ENCODE data around the gene FBLN2. TPM values are rescaled to one million over a fixed set of nuclear protein-coding genes. Genes with fewer than 3 reads are reported as not detected.
"Not testable (repeated sequence)": the region's sequence is repeated elsewhere in the genome, so short reads cannot be mapped to it uniquely, and the experiment has no call there.

Gene FBLN2
- 39.0 TPM for polyA plus RNA-seq (2013, experiment 1 of 2)
- 37.8 TPM for polyA plus RNA-seq (2013, experiment 2 of 2)

DNA sequence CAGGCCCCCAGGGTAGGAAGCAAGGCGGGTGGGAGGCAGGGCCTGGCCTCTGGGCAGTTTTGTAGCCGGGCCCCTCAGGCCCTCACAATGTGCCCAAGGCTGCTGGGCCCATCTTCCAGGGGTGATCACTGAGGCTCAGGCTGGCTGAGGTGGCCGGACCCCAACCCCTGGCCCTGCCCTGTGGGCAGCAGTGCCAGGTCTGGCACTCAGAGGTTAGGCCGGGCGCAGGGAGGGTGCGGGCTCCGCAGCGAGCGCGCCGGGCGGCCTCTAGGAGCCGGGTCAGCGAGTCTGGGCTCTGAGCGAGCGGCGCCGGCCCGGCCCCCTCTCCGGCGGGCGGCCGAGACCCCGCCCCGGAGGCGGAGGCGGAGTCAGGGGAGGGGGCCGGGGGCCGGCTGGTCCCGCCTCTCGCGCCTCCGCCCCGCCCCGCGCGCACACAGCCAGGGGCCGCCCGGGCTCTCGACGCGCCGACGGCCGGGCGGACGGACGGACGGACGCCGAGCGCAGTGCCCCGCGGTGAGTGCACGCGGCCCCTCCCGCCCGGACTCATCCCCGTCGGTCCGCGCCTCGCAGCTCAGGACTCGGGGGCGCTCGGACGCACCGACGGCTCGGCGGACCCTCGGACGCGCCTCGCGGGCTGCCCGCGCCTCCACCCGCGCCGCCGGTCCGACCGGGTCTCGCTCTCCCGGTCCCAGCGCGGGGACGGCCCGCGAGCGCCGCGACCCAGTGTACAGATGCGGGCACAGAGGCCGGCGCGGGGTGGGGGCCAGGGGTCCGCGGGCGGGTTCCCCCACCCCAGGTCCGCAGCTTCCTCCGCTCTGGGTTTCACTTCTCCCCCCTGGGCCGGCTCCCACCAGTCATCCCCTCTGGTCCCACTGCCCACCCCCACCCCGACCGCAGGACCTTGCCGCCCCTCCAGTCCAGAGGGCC is at the start of gene FBLN2:
Gene FBLN2 (plus strand): TSS at position 430 of the 927 bp plus-strand sequence. CDS start 21,231 bp downstream, outside the sequence.
- Histone ChIP-seq H3K79me1 (replicated peaks; ENCODE audit: low read length, poor library complexity, severe bottlenecking) (no peaks in the 10 kb centered on the region), H3K14ac (ENCODE audit: low read length in 2 of 2) (peak within 1 kb of the TSS in 1 of 2 experiments; percentile 7), H2BK5ac (ENCODE audit: low read depth, low read length, poor library complexity, severe bottlenecking) (no peak within 1 kb of the TSS), H3K9ac (ENCODE audit: low read length) (peak within 1 kb of the TSS; percentile 85), H3K27me3 (ENCODE audit: control insufficient read depth in 1 of 2, insufficient read depth in 1 of 2, low read length in 2 of 2) (peaks cover 0 to 34% of the 10 kb centered on the region in 2 experiments), H2BK120ac (ENCODE audit: low read depth, low read length) (peak within 1 kb of the TSS; percentile 37), H3K4ac (ENCODE audit: low read depth in 1 of 2, low read length in 2 of 2) (peak within 1 kb of the TSS; percentile 52 to 77), H3K23ac (ENCODE audit: low read length in 2 of 2) (peak within 1 kb of the TSS in 1 of 2 experiments; percentile 41), H3K9me3 (ENCODE audit: control insufficient read depth, low read length) (no peaks in the 10 kb centered on the region), H3K4me2 (ENCODE audit: low read length, poor library complexity, severe bottlenecking) (peak within 1 kb of the TSS; percentile 42), H4K8ac (ENCODE audit: low read length) (peak within 1 kb of the TSS; percentile 95), H3K27ac (ENCODE audit: low read length, poor library complexity, severe bottlenecking) (no peak within 1 kb of the TSS), H3K4me3 (ENCODE audit: insufficient read depth in 1 of 2, low read depth in 1 of 2, low read length in 2 of 2) (peak within 1 kb of the TSS; percentile 51 to 78), H3K4me1 (ENCODE audit: control insufficient read depth, insufficient read depth, low read depth, low read length) (peaks cover 31% of the 10 kb centered on the region), H4K91ac (ENCODE audit: low read length) (peak within 1 kb of the TSS; percentile 81), H3K36me3 (ENCODE audit: control insufficient read depth in 1 of 2, insufficient read depth in 2 of 2, low read depth in 1 of 2, low read length in 2 of 2) (peaks cover 0 to 8% of the 10 kb centered on the region in 2 experiments), H2AFZ (ENCODE audit: low read depth, low read length) (no peak within 1 kb of the TSS), H2AK5ac (ENCODE audit: low read length, severe bottlenecking) (peak within 1 kb of the TSS; percentile 22), H2BK12ac (ENCODE audit: low read length in 2 of 2) (peak within 1 kb of the TSS; percentile 62 to 70), H3K18ac (ENCODE audit: low read depth in 1 of 2, low read length in 2 of 2) (peak within 1 kb of the TSS; percentile 72 to 77), H2BK15ac (ENCODE audit: low read depth, poor library complexity, severe bottlenecking) (peak within 1 kb of the TSS; percentile 68)
- DNase-seq = peak; percentile 52
- WGBS = 12% methylated on average over 39 of the region's 107 CpGs

- WGBS = 97% methylated on average over 10 of the region's 11 CpGs
- not testable (repeated sequence) for H3K18ac ChIP-seq (ENCODE audit: low read depth in 1 of 2, low read length in 2 of 2); H3K4ac ChIP-seq (ENCODE audit: low read depth in 1 of 2, low read length in 2 of 2); H3K9me3 ChIP-seq (ENCODE audit: control insufficient read depth, low read length); H2AFZ ChIP-seq (ENCODE audit: low read depth, low read length); H2BK15ac ChIP-seq (ENCODE audit: low read depth, poor library complexity, severe bottlenecking); DNase-seq; H3K23ac ChIP-seq (ENCODE audit: low read length in 2 of 2); H3K79me1 ChIP-seq (replicated peaks; ENCODE audit: low read length, poor library complexity, severe bottlenecking); H4K8ac ChIP-seq (ENCODE audit: low read length); H3K4me2 ChIP-seq (ENCODE audit: low read length, poor library complexity, severe bottlenecking); H3K14ac ChIP-seq (ENCODE audit: low read length in 2 of 2); H3K27ac ChIP-seq (ENCODE audit: low read length, poor library complexity, severe bottlenecking); H3K9ac ChIP-seq (ENCODE audit: low read length); H3K27me3 ChIP-seq (ENCODE audit: control insufficient read depth in 1 of 2, insufficient read depth in 1 of 2, low read length in 2 of 2); H2AK5ac ChIP-seq (ENCODE audit: low read length, severe bottlenecking); H3K4me1 ChIP-seq (ENCODE audit: control insufficient read depth, insufficient read depth, low read depth, low read length); H3K4me3 ChIP-seq (ENCODE audit: insufficient read depth in 1 of 2, low read depth in 1 of 2, low read length in 2 of 2); H4K91ac ChIP-seq (ENCODE audit: low read length); H2BK12ac ChIP-seq (ENCODE audit: low read length in 2 of 2); H2BK120ac ChIP-seq (ENCODE audit: low read depth, low read length); H2BK5ac ChIP-seq (ENCODE audit: low read depth, low read length, poor library complexity, severe bottlenecking)
- peaks cover 3 to 19% of the 10 kb centered on the region in 2 experiments for H3K36me3 ChIP-seq (ENCODE audit: control insufficient read depth in 1 of 2, insufficient read depth in 2 of 2, low read depth in 1 of 2, low read length in 2 of 2)
Observed at GRCh38 chr3:13499246-13499645, 49.7 kb upstream of the FBLN2 start.

DNA sequence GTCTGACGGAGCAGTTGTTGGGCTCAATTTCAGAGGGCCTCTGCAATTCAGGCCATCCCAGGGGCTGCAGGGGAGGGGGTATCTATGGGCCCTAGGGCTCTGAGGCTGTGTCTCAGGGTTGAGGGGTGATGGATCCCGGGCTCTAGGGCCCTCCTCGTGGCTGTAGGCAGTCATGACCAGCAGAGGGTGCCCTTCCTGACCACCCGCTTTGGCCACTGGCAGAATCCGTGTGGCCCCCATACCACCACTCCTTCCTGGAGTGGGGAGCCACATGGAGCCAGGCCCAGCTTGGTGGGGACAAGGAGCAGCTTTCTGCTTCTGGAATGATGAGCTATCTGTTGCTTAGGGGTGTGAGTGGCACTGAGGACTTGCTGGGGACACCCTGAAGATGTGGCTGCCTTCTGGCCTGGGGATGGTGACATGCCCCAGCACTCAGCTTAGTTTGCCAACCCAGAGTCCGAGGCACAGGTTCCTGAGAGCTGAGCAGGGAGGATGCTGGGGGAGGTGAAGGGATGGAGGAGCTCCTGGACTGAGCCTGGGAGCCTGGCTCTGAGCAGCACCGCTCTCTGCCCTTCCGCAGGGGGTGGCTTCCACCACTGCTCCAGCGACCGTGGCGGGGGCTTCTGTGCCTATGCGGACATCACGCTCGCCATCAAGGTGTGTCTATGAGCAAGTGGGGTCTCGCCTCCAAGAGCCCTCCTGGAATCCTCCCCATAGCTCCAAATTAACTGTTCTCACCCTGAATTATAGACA is 48.6 kb upstream of the FBLN2 start:
- H3K4me1 ChIP-seq (ENCODE audit: control insufficient read depth, insufficient read depth, low read depth, low read length) = peaks cover 19% of the 10 kb centered on the region
- peak overlapping the region in 1 of 2 experiments; percentile 21 for H2BK12ac ChIP-seq (ENCODE audit: low read length in 2 of 2)
- no peak overlapping the region for H3K9ac ChIP-seq (ENCODE audit: low read length)
- H3K4me3 ChIP-seq (ENCODE audit: insufficient read depth in 1 of 2, low read depth in 1 of 2, low read length in 2 of 2) = no peak overlapping the region
- no peak overlapping the region for H3K18ac ChIP-seq (ENCODE audit: low read depth in 1 of 2, low read length in 2 of 2)
- H4K91ac ChIP-seq (ENCODE audit: low read length) = no peak overlapping the region
- H2AK5ac ChIP-seq (ENCODE audit: low read length, severe bottlenecking) = no peak overlapping the region
- 68% methylated on average over 7 of the region's 15 CpGs for WGBS
- no peak overlapping the region for H2BK5ac ChIP-seq (ENCODE audit: low read depth, low read length, poor library complexity, severe bottlenecking)
- DNase-seq = peak; percentile 29
- H3K14ac ChIP-seq (ENCODE audit: low read length in 2 of 2) = no peak overlapping the region
- no peak overlapping the region for H3K23ac ChIP-seq (ENCODE audit: low read length in 2 of 2)
- no peaks in the 10 kb centered on the region for H3K79me1 ChIP-seq (replicated peaks; ENCODE audit: low read length, poor library complexity, severe bottlenecking)
- H4K8ac ChIP-seq (ENCODE audit: low read length) = no peak overlapping the region
- H2BK120ac ChIP-seq (ENCODE audit: low read depth, low read length) = no peak overlapping the region
- H3K27me3 ChIP-seq (ENCODE audit: control insufficient read depth in 1 of 2, insufficient read depth in 1 of 2, low read length in 2 of 2) = no peaks in the 10 kb centered on the region
- H3K4me2 ChIP-seq (ENCODE audit: low read length, poor library complexity, severe bottlenecking) = no peak overlapping the region
- no peak overlapping the region for H3K4ac ChIP-seq (ENCODE audit: low read depth in 1 of 2, low read length in 2 of 2)
- H2AFZ ChIP-seq (ENCODE audit: low read depth, low read length) = no peak overlapping the region
- H2BK15ac ChIP-seq (ENCODE audit: low read depth, poor library complexity, severe bottlenecking) = no peak overlapping the region
- no peak overlapping the region for H3K27ac ChIP-seq (ENCODE audit: low read length, poor library complexity, severe bottlenecking)
- H3K9me3 ChIP-seq (ENCODE audit: control insufficient read depth, low read length) = no peaks in the 10 kb centered on the region
- peaks cover 3 to 20% of the 10 kb centered on the region in 2 experiments for H3K36me3 ChIP-seq (ENCODE audit: control insufficient read depth in 1 of 2, insufficient read depth in 2 of 2, low read depth in 1 of 2, low read length in 2 of 2)

DNA sequence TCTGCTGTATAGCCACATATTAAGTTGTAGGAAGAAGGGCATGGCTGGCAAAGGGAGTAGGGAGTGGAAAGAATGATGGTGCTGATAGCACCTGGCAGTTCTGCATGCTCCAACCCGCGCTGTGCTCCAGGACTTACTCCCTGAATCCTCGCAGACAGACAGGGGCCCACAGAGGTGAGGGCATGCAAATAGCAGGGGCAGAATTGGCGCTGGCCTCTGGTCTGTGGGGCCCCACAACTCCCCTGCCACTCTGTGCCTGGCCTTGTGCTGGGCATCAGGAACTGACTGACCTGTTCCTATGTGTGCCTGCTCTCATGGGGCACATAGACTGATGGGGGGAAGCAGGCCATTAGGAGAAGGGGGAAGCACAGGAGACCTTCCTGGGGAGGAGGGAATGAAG is 47.9 kb upstream of the FBLN2 start:
- no peak overlapping the region for H2BK12ac ChIP-seq (ENCODE audit: low read length in 2 of 2)
- 88% methylated on average over 4 of the region's 4 CpGs for WGBS
- peaks cover 3 to 21% of the 10 kb centered on the region in 2 experiments for H3K36me3 ChIP-seq (ENCODE audit: control insufficient read depth in 1 of 2, insufficient read depth in 2 of 2, low read depth in 1 of 2, low read length in 2 of 2)
- DNase-seq = no peak
- H3K4me2 ChIP-seq (ENCODE audit: low read length, poor library complexity, severe bottlenecking) = no peak overlapping the region
- no peak overlapping the region for H2BK15ac ChIP-seq (ENCODE audit: low read depth, poor library complexity, severe bottlenecking)
- H3K23ac ChIP-seq (ENCODE audit: low read length in 2 of 2) = no peak overlapping the region
- no peaks in the 10 kb centered on the region for H3K9me3 ChIP-seq (ENCODE audit: control insufficient read depth, low read length)
- no peak overlapping the region for H3K14ac ChIP-seq (ENCODE audit: low read length in 2 of 2)
- H3K27me3 ChIP-seq (ENCODE audit: control insufficient read depth in 1 of 2, insufficient read depth in 1 of 2, low read length in 2 of 2) = no peaks in the 10 kb centered on the region
- peak overlapping the region; percentile 58 for H4K91ac ChIP-seq (ENCODE audit: low read length)
- no peak overlapping the region for H3K4me3 ChIP-seq (ENCODE audit: insufficient read depth in 1 of 2, low read depth in 1 of 2, low read length in 2 of 2)
- H4K8ac ChIP-seq (ENCODE audit: low read length) = no peak overlapping the region
- H2AK5ac ChIP-seq (ENCODE audit: low read length, severe bottlenecking) = no peak overlapping the region
- no peak overlapping the region for H2AFZ ChIP-seq (ENCODE audit: low read depth, low read length)
- no peak overlapping the region for H3K27ac ChIP-seq (ENCODE audit: low read length, poor library complexity, severe bottlenecking)
- H3K9ac ChIP-seq (ENCODE audit: low read length) = no peak overlapping the region
- H3K79me1 ChIP-seq (replicated peaks; ENCODE audit: low read length, poor library complexity, severe bottlenecking) = no peaks in the 10 kb centered on the region
- no peak overlapping the region for H2BK5ac ChIP-seq (ENCODE audit: low read depth, low read length, poor library complexity, severe bottlenecking)
- no peak overlapping the region for H2BK120ac ChIP-seq (ENCODE audit: low read depth, low read length)
- H3K4me1 ChIP-seq (ENCODE audit: control insufficient read depth, insufficient read depth, low read depth, low read length) = peaks cover 22% of the 10 kb centered on the region
- no peak overlapping the region for H3K18ac ChIP-seq (ENCODE audit: low read depth in 1 of 2, low read length in 2 of 2)
- H3K4ac ChIP-seq (ENCODE audit: low read depth in 1 of 2, low read length in 2 of 2) = no peak overlapping the region

All from mesenchymal stem cell (in vitro differentiated cells and primary cell).